GM10847 (cell line): ENCODE measurements around the gene MIER3.
A peak's percentile ranks its signal among the peaks of the same experiment; 100 is the strongest.

Experiments
- POLR2A ChIP-seq: IDR thresholded peaks from 2 replicates; pipeline ENCODE4 v1.6.1; 2011; ENCODE audit not compliant: insufficient read length; ENCODE audit errors: extremely low read depth

MIER3 gene

DNA sequence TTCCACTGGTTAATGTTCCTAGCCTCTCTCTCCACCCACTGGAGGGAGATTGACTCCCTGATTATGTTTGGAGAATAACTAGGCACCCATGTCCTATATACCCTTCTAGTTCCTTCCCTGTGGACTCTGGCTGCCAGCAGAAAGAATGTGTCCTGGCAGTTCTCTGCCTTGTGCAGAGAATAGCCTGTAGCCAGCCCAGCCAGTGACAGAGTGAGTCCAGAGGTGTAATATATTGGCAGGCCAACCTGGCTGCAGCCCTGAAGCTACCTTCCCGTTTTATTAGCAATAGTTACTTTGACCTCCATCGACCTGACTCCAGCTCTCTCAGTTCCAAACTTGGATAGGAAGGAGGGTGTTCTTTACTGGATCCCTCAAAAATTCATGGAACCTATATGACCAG lies 34.4 kb downstream of the MIER3 start:
- no peak for TF ChIP-seq POLR2A

DNA sequence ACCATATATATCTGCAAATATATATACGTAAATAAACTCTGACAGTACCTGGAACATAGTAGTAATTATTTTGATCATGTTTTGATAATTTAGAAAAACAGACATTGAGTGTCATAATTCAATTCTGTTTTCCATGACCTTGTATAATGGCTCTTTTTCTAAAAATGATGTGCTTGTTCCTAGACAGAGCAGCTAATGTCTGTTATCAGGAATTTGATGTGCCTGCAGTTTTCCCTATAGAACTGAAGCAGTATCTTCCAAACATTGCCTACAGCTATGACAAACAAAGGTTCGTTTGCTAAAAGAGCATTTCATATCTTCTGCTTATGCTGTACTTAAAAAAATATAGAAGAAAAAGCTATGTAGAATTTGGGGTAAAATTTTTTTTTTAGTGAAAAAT lies 37.2 kb downstream of the MIER3 start:
- TF ChIP-seq POLR2A = no peak

DNA sequence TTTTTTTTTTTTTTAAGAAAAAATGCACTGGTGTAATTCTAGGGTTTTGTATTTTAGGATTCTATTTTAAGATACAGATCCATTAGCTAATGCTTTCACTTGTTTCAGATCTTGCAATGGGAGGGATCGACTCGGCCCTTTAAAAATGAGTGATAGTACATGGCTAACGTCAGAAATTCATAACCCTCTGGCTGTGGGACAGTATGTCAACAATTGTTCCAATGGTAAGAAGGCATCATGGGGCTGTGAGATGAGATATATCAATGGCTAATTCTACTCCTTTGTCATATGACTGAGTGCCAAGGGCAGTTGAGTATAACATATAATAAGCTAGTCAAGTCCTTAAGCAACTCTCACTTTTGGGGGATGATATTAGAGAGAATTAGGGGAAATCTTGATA lies 38.2 kb downstream of the MIER3 start:
- TF ChIP-seq POLR2A = no peak

DNA sequence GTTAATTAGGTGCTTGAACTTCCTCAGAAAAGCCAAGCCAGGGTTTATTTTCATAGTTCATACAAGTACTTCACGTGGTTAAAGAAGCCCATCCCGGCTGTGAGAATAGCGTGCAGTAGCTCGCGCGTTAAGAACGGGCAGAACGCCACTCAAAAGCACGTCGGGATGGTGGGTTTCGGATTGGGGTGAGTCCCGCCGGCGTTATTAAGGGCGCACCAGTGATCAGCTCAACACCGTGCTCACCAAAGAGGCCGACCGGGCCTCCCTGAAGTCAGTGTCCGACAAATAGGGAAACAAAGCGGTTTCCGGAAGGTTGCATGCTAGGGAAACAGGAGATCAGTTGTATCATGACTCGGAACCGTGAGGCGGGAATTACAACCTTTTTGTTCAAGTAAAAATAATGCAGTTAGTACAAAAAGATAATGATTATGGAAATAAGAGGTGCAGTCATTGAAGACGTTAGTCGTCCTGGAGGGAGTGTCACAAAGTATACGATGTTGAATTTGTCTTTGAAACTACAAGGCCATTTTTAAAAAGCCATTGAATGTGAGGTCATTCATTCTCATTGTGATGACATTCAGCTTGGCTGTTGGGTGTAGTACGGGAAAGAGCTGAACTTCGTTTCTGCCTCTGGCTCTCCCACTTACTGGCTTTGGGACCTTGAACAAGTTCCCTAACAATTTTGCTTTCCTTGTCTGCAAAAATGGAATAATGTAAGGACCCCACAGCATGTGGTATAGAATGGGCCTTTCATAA lies 41.5 kb downstream of the MIER3 start:
- no peak for TF ChIP-seq POLR2A

DNA sequence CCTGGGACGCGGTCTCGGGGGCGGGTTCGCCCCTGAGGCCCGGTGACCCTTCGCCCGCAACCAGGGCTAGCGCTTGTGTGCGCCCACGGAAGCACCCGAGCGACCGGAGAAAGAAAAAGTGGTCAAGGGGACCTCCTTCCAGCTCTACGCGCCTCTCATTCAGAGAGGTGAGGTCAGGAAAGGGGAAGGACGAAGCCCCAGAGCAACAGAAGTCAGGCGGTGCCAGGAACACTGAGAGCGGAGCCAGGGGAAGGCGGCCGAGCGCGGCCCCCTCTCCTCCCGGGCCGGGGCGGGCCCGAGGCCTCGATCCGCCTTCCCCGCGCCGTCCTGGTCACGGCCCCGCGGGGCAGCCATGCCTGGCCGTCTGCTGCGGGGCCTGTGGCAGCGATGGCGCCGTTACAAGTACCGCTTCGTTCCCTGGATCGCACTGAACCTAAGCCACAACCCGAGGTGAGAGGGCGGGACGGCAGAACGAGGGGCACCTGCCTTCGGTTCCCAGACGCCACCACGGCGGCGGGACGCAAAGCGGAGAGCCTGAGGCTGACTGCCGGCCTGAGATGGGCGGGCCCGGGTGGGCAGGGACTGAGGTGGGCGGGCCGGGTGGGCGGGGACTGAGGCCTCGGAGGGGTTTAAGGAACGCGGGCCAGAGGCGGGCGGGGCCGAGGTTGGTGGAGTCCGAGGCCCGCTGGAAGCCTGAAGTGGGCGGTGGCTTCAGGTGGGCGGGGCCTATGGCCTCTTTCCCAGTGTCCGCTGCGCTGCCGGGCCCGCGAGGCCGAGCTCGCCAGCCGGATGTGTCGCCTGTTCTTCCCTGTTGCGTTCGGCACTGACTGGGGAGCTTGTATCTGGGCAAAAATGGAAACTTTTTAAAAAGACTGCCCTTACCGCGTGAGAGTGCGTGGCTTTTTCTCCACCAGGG lies 42.4 kb downstream of the MIER3 start, which contains the start of gene SETD9:
Gene SETD9, plus strand, starts transcription at position 303 of the 916 bp plus-strand sequence. Its CDS starts 50 bp downstream, at position 353.
- TF ChIP-seq POLR2A = peak; percentile 93

DNA sequence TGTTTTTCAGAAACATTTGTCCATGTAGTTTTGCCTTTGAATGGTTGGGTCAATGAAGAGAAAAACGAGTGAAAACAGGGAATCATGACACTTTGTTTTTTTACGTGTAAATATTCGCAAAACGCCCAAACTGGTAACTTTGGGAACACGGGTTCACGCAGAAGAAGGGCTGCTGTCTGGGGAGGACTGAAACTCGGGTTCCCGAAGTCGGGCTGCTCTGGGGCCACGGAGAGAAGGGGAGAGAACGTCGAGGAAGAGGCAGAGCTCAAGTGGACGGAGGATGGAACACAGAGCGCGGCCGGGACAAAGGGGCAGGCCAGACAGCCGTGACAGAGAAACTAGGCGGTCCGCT lies 43.0 kb downstream of the MIER3 start:
- TF ChIP-seq POLR2A = no peak

DNA sequence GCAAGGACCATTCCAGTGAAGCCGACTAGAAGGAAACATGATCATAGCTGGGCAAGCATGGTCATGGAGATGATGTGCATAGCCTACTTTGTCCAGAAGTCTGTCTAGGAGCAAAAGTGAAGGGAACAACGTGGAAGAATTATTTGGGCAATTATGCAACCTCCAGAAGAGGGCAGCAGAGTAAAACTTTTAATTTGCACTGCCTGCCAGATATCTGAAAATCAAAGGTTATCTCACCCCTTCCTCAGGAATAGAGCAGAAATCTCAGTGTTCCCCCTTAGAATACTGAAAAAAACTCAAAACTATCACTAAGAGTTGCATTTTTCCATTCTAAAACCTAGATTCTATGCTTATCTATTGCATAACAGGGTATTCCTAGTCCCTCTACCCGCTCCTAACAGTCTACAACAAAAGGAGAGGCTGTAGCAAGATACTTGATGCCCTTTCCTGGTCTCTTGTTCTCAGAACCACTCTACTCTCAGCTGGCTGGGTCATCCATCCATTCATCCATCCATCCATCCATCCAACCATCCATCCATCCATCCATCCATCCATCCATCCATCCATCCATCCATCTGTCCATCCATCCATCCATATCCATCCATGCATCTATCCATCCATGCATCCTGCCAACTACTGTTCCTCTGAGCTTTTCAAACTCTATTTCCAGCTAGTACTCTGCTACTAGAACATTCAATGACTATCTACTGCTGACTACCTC lies 50.9 kb downstream of the MIER3 start:
- no peak for TF ChIP-seq POLR2A

DNA sequence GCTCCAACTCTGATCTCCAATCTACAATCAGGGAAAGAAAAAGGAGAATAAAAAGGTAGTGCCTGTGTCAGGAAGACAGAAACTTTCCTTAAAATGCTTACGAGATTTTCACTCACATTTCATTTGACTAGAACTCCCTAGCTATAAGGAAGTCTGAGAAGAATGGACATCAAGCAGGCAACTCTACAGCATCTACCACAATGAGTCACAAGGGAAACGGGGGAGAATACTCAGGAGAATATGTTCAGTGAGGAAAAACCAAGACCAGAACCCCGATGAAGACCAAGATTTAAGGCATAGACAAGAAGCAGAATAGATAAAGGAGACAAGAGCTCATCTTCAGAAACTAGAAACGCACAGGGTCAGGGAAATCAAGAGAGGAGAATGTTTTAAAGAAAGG lies 51.5 kb downstream of the MIER3 start:
- TF ChIP-seq POLR2A = no peak

DNA sequence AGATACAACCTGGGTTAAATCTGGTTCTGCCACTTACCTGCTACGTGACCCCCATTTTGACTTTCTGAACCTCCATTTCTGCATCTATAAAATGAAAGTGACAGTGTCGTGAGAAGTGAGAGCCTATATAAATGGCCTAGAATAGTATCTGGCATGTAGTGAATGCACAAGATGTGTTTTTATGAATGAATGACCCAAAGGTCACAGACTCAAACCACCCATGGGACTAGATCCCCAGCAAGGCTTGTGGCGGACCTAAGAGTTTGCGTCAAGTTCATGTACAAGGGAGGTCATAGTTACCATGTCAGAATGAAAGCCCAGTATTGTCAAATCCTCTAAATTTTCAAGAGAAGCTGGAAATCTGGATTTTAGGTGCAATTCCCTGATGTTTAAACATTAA lies 53.7 kb downstream of the MIER3 start:
- TF ChIP-seq POLR2A = no peak

DNA sequence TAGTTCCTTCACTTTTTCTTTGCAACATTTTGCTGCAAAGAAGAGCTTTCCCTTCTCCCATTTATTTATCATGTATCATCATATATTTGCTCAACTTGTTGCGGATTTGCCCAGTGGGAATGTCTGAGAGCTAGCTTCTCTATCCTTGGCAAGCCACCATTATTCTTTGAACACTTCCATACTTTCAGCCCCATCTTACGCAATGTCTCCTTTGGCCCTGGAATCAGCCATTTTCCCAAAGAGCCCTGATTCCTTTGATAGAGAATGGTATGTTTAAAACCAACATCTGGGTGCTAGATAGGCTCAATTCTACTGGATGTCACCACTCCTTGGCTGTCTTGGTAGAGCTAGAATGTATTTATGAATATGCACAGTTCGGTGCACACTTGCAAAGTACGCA lies 55.2 kb downstream of the MIER3 start:
- no peak for TF ChIP-seq POLR2A

DNA sequence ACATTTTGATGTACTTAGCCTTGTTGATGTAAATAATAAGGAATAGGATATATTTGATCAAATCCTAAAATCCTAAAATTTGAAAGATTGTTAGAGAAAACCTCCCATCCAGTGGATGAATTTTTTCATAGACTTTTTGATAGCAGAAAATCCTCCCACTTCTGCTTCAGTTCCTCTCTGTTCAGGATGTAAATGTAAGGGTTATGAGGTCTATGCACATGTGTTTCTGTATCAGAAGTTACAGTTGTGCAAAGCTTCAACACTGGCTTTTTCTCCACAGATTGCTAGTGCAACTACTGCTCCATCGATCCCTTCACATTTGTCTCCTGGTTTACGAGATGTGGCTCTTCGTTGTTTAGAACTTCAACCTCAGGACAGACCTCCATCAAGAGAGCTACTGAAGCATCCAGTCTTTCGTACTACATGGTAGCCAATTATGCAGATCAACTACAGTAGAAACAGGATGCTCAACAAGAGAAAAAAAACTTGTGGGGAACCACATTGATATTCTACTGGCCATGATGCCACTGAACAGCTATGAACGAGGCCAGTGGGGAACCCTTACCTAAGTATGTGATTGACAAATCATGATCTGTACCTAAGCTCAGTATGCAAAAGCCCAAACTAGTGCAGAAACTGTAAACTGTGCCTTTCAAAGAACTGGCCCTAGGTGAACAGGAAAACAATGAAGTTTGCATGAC lies 58.5 kb downstream of the MIER3 start:
- no peak for TF ChIP-seq POLR2A

DNA sequence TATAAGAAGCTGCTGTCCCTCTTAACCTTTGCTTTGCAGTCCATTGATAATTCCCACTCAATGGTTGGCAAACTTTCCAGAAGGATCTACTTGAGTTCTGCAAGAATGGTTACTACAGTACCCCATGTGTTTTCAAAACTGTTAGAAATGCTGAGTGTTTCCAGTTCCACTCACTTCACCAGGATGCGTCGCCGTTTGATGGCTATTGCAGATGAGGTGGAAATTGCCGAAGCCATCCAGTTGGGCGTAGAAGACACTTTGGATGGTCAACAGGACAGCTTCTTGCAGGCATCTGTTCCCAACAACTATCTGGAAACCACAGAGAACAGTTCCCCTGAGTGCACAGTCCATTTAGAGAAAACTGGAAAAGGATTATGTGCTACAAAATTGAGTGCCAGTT lies 70.4 kb downstream of the MIER3 start:
- TF ChIP-seq POLR2A = no peak

DNA sequence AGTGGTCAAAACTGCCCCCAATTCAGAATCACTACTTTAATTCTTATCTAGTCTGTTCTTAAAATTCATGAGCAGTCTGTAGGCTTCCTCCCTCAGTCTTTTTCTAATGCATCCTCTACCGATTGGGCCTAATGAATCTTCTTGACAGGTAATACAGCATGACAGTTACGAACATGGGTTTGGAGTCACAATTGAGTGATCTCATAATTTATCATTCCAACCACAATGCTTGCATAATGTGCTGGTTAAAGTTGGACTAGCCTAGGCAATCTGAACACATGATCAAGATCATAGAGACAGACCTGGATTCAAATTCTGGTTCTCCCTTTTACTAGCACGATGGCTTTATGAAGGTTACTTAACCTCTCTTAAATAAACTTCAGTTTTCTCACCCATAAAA lies 75.6 kb downstream of the MIER3 start:
- no peak for TF ChIP-seq POLR2A

DNA sequence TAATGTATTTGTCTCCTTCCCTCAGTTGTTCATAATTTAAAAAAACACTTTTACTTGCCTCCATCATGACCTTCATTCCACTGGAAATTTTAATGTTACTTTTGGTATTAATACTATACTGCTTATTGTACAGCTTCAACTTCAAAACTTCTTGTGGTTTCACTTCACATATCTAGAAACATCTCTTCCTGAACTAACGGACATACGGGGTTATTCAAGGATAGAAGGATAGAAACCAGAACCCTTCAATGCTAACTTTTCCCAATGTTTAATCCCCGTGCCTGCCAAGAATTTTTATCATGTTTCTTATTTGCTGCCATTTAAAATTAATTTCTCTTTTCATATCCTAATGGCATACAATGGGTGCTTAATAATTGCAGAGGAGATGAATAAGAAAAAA lies 78.9 kb downstream of the MIER3 start:
- no peak for TF ChIP-seq POLR2A

DNA sequence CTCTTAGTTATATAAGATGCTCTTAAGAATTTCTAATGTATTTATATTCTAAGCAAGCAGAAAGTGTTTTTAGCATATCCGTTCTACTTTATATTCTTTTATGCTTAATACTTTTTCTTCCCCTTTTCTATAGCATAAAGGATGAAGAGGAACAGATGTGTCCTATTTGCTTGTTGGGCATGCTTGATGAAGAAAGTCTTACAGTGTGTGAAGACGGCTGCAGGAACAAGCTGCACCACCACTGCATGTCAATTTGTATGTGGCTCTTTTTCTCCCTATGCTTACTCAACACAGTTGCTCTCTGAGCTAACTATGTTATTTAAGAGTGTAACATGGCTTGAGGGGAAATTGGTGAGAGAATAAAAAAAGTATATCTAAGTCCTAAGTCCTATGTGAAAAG lies 80.1 kb downstream of the MIER3 start:
- no peak for TF ChIP-seq POLR2A
